ENCODE measurements around the gene CARMIL3.

Gene CARMIL3

DNA sequence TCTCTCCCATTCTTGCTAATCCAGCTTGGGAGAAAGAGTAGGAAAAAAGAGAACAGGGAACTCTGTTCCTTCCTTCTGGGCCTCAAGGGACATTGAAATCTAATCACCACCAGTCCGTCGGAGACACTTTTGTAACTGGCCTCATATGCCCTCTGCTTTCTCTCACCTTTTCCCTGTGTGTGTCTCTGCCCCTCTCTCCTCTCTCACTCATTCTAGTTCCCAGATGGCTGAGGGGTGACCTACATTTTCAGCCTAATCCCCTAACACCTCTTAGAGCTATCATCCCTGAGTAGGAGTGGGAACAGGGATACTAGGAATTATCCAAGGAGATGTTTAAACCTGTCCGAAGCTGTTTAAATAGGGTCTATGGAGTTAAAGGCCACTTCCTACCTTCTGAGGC is 33.4 kb downstream of the CARMIL3 start:
- Histone ChIP-seq H3K27me3 (ENCODE audit: insufficient read depth, low read depth) (no peaks in the 10 kb centered on the region; the same call in 1 of the 2 replicates), H3K4me2 (no peak overlapping the region), H3K4me3 (IDR thresholded peaks at IDR 0.05; ENCODE audit: insufficient read depth, low read depth, low read length) (no peak overlapping the region), H3K9ac (no peak overlapping the region), H3K4me1 (ENCODE audit: low read depth, poor library complexity, severe bottlenecking) (peaks cover 13% of the 10 kb centered on the region), H3K27ac (no peak overlapping the region), H3K79me2 (ENCODE audit: insufficient read depth, low read depth) (no peaks in the 10 kb centered on the region), H2AFZ (ENCODE audit: low read depth) (no peak overlapping the region), H4K20me1 (ENCODE audit: insufficient read depth) (no peaks in the 10 kb centered on the region), H3K36me3 (ENCODE audit: insufficient read depth) (no peaks in the 10 kb centered on the region)
- TF ChIP-seq, protein P1, sequence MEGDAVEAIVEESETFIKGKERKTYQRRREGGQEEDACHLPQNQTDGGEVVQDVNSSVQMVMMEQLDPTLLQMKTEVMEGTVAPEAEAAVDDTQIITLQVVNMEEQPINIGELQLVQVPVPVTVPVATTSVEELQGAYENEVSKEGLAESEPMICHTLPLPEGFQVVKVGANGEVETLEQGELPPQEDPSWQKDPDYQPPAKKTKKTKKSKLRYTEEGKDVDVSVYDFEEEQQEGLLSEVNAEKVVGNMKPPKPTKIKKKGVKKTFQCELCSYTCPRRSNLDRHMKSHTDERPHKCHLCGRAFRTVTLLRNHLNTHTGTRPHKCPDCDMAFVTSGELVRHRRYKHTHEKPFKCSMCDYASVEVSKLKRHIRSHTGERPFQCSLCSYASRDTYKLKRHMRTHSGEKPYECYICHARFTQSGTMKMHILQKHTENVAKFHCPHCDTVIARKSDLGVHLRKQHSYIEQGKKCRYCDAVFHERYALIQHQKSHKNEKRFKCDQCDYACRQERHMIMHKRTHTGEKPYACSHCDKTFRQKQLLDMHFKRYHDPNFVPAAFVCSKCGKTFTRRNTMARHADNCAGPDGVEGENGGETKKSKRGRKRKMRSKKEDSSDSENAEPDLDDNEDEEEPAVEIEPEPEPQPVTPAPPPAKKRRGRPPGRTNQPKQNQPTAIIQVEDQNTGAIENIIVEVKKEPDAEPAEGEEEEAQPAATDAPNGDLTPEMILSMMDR (conservative IDR thresholded peaks at IDR 0.05; ENCODE audit: low read depth, low read length): no peak

DNA sequence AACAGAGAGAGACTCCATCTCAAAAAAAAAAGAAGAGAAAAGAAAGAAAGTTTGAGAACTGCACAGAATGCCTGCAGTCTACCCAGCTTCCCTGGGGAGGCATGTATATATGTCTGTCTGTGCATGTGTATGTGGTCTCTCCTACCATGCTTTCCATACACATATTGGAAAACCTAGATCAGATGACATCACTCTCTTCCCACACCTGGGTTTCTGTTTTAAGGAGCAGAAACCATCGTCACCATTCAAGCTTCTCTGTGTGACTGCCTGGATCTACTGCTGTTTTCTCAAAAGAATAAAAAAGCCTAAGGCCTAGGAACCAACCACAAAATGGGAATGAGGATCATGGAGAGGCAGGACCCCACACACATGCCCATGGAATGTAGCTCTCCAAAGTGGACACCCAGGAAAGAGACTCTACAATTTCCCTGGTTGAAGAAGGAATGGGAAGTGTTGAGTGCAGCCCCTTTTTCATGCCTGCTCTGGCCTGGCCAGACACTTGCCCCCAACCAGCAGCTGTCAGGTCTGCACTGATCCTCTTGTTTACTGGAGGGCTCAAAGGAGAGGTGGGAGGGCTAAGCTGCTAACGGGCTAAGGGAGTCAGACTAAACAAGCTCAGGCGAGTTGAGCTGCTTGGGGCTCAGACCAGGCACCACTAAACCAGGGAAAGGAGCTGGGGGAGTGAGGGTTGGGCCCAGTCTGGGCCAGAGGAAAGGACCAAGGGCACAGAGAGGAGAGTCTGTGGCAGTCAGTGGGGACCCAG is 34.6 kb downstream of the CARMIL3 start:
- Histone ChIP-seq H3K79me2 (ENCODE audit: insufficient read depth, low read depth) (no peaks in the 10 kb centered on the region), H3K4me2 (no peak overlapping the region), H3K27me3 (ENCODE audit: insufficient read depth, low read depth) (no peaks in the 10 kb centered on the region; the same call in 1 of the 2 replicates), H3K4me1 (ENCODE audit: low read depth, poor library complexity, severe bottlenecking) (peaks cover 10% of the 10 kb centered on the region), H3K27ac (no peak overlapping the region), H3K9ac (no peak overlapping the region), H3K4me3 (IDR thresholded peaks at IDR 0.05; ENCODE audit: insufficient read depth, low read depth, low read length) (no peak overlapping the region), H2AFZ (ENCODE audit: low read depth) (no peak overlapping the region), H4K20me1 (ENCODE audit: insufficient read depth) (no peaks in the 10 kb centered on the region), H3K36me3 (ENCODE audit: insufficient read depth) (no peaks in the 10 kb centered on the region)
- TF ChIP-seq, protein P1 (conservative IDR thresholded peaks at IDR 0.05; ENCODE audit: low read depth, low read length): no peak

DNA sequence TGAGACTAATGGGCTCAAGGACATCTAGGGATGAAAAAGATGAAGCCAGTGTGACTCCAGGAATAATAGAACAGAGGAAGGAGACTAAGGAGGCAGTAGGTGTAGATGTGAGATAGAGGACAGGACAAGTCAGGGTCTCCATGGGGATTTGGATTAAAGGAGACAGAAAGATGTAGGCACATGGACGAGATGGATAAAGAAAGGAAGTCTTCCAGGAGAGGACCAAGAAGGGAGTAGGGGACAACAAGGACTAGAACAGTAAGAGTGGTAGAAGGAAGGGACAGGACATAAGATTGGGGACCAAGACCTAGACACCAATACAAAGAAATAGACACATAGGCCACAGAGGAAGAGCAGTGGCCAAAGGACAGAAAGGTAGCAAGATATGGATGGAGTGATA is 35.2 kb downstream of the CARMIL3 start:
- Histone ChIP-seq H3K27ac (no peak overlapping the region), H3K9ac (no peak overlapping the region), H3K4me1 (ENCODE audit: low read depth, poor library complexity, severe bottlenecking) (peaks cover 10% of the 10 kb centered on the region), H3K27me3 (ENCODE audit: insufficient read depth, low read depth) (no peaks in the 10 kb centered on the region; the same call in 1 of the 2 replicates), H3K4me3 (IDR thresholded peaks at IDR 0.05; ENCODE audit: insufficient read depth, low read depth, low read length) (no peak overlapping the region), H3K79me2 (ENCODE audit: insufficient read depth, low read depth) (no peaks in the 10 kb centered on the region), H4K20me1 (ENCODE audit: insufficient read depth) (no peaks in the 10 kb centered on the region), H3K4me2 (no peak overlapping the region), H3K36me3 (ENCODE audit: insufficient read depth) (no peaks in the 10 kb centered on the region), H2AFZ (ENCODE audit: low read depth) (no peak overlapping the region)
- TF ChIP-seq, protein P1 (conservative IDR thresholded peaks at IDR 0.05; ENCODE audit: low read depth, low read length): no peak

DNA sequence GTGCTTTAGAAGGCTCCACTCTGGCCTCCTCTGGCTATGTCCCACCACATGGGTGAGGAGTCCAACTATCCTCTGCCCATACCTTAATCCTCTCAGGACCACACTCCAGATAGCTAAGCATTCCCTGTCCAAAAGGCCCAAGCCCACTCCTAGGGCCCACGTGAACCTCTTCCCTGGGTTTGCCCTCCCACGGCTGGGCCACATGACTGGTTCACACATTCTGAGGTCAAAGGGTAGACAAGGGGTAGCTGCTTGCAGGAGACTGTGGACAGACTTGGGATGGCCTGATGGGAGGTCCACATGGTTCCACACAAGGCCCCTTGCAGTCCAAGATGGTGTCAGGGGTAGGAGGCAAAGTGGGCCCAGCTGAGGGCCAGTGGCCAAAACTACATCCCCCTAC is 36.3 kb downstream of the CARMIL3 start:
- H3K4me1 ChIP-seq (ENCODE audit: low read depth, poor library complexity, severe bottlenecking): peaks cover 10% of the 10 kb centered on the region
- TF ChIP-seq, protein P1 (conservative IDR thresholded peaks at IDR 0.05; ENCODE audit: low read depth, low read length): no peak

More for the DNA sequence above, 36.3 kb downstream of the CARMIL3 start:
- Histone ChIP-seq H2AFZ (ENCODE audit: low read depth) (no peak overlapping the region), H3K9ac (no peak overlapping the region), H3K36me3 (ENCODE audit: insufficient read depth) (no peaks in the 10 kb centered on the region), H3K27ac (no peak overlapping the region), H3K4me2 (no peak overlapping the region), H4K20me1 (ENCODE audit: insufficient read depth) (no peaks in the 10 kb centered on the region), H3K4me3 (IDR thresholded peaks at IDR 0.05; ENCODE audit: insufficient read depth, low read depth, low read length) (no peak overlapping the region), H3K79me2 (ENCODE audit: insufficient read depth, low read depth) (no peaks in the 10 kb centered on the region), H3K27me3 (ENCODE audit: insufficient read depth, low read depth) (no peaks in the 10 kb centered on the region; the same call in 1 of the 2 replicates)

Data from KMS-11 (cell line).